Right lobe of liver (tissue), 4 donors: ENCODE data around the gene RAP1GAP2.

Source experiments
- CTCF ChIP-seq, 4 donors: fragments of 200-600 bp in 3 of 4; fragments of 450-650 bp in 1 of 4; IDR thresholded peaks; one replicate each; pipeline versions ENCODE4 v1.5.1 to v1.8.0; 2016 to 2022; ENCODE audit warnings: antibody characterized with exemption in 4 of 4, mild to moderate bottlenecking in 2 of 4
- POLR2A ChIP-seq: fragments of 450-650 bp; IDR thresholded peaks from one replicate; pipeline ENCODE4 v1.6.1; 2017; ENCODE audit warnings: antibody characterized with exemption, mild to moderate bottlenecking
- donor health status: DM: no; HTN: no; CAD: no.
- donor health status: DM: no; HTN: no; CAD: no.
- donor health status: DM: no; HTN: yes; CAD: no.

GRCh38 chr17:2939714-2940351 is 143.6 kb downstream of the RAP1GAP2 start:
- TF ChIP-seq CTCF (IDR thresholded peaks at IDR 0.05) (no peak), POLR2A (no peak)
